ENCODE measurements around the gene IL4I1.

IL4I1 gene

DNA sequence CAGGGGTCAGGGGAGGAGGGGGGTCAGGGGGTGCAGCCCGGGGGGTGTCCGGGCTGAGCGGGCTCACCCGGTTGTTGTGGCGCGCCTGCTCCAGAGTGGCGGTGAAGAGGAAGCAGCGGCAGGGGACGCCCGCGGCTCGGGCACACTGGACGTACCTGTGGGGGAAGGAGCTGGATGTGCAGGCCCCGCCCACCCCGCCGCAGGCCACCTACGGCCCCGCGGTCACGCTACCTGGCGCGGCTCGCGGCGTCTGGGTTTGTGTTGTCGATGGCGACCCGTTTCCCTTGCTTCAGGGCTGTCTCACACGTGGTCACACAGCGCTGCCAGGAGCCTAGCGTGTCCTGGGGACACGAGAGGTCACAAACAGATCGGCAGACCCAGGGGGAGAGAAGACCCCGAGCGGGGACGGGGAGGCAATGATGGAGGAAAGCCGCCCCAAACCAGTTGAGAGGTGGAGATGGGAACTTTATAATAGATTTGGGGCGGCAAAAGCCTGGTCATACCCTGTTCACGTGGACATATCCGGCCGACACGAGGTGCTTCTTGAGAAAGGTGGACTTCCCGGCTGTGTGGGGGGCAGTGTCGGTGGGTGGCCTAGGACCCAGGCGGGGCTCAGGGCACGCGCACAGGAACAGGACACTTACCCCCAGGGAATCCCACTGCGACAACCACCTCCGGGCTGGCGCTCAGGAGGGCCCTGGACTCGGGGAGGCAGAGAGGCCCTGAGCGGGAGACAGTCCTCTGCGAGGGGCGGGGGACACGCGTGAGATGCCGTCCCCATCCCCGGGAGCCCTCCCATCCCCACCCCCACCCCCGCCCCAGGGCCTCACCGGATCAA is 34.9 kb downstream of the IL4I1 start:
- FAIRE-seq = no peak

- FAIRE-seq = no peak
These were observed 35.6 kb downstream of the IL4I1 start for GRCh38 chr19:49861107-49861506.

- no peak for FAIRE-seq
These were observed 36.2 kb downstream of the IL4I1 start for GRCh38 chr19:49860336-49861102.

- no peak for FAIRE-seq
These were observed 36.9 kb downstream of the IL4I1 start for GRCh38 chr19:49859682-49860335.

DNA sequence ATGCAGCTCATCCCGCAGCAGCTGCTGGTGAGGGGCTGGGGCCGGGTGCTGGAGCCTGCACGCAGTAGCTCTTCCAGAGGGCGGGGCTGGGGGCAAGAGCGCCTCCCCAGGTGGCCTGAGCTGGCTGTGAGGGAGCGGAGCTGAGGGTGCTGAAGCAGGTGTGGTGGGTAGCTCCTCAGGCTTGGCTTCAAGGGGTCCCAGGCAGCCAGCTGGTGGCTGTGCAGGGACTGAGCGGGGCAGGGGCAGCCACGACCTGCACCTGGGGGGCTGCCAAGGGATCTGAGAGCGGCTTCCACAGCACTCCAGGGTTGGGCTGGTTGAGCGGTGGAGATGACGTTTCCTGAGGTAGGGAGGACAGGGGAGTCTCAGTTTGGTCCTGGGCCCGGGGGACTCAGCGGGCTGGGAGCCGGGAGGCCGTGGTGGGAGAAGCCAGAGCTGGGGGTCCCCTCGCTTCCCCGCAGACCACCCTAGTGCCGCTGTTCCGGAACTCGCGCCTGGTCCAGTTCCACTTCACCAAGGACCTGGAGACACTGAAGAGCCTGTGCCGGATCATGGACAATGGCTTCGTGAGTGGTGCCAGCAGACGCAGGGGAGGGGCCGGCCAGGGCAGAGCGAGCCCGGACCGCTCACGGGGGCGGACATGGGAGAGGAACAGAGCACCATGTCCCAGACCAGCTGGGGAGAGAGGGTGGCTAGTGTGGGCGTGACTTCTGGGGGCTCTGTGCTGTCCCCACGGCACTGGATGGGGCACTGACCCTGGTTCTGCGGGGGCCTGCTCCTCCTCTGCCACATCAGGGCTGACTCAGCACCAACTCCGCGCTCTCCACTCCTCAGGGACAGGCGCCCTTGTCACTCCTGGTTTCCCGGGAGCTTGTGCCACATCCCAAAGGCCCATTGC is 38.4 kb downstream of the IL4I1 start:
- FAIRE-seq = no peak

GRCh38 chr19:49857838-49858087 is 38.9 kb downstream of the IL4I1 start:
- FAIRE-seq = no peak

- FAIRE-seq = no peak
These were observed 39.4 kb downstream of the IL4I1 start for GRCh38 chr19:49857061-49857837.

GRCh38 chr19:49856574-49857021 is 40.1 kb downstream of the IL4I1 start:
- no peak for FAIRE-seq

GRCh38 chr19:49855676-49856573 is 40.8 kb downstream of the IL4I1 start:
- no peak for FAIRE-seq

DNA sequence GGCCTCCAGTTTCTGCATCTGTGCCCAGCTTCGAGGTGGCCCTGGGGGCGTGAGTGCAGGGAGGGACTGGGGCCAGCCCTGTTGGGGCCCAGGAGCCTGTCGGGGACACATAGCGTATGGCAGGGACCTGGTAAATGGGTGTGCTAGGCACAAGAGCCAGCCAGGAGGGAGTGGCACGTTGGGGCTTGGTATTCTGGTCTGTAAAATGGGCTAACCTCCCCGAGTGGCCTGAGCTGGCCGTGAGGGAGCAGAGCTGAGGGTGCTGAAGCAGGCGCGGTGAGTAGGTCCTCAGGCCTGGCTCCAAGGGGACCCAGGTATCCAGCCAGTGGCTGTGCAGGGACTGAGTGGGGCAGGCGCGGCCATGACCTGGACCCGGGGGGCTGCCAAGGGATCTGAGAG is 41.4 kb downstream of the IL4I1 start:
- no peak for FAIRE-seq

DNA sequence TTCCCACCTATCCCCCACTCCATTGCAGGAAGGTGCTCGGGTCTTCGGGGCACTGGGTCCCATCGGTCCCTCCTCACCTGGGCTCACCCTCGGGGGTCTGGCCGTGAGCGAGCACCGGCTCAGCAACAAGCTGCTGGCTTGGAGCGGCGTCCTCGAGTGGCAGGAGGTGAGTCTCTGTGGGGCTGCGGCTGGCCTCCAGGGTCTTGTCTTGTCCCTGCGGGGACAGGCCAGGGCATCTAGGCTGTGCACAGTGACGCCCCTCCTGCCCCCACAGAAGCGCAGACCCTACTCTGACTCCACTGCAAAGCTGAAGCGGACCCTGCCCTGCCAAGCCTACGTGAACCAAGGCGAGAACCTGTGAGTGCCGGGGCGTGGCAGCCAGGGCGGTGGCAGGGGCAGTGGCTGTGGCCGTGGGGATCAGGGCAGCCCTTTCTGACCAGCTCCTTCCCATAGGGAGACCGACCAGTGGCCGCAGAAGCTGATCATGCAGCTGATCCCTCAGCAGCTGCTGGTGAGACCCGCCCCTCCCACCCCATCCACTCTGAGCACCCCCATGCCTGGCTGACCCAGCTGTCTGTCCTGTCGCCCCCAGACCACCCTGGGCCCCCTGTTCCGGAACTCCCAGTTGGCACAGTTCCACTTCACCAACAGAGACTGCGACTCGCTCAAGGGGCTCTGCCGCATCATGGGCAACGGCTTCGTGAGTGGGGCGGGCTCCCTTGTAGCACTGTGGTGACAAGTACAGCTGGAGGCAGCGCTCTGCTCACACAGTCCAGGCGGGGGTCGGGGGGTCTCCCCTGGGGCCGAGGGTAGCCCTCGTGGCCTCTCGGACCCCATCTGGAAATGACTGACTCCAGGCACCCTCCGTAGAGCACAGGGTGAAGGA is 42.1 kb downstream of the IL4I1 start:
- no peak for FAIRE-seq

DNA sequence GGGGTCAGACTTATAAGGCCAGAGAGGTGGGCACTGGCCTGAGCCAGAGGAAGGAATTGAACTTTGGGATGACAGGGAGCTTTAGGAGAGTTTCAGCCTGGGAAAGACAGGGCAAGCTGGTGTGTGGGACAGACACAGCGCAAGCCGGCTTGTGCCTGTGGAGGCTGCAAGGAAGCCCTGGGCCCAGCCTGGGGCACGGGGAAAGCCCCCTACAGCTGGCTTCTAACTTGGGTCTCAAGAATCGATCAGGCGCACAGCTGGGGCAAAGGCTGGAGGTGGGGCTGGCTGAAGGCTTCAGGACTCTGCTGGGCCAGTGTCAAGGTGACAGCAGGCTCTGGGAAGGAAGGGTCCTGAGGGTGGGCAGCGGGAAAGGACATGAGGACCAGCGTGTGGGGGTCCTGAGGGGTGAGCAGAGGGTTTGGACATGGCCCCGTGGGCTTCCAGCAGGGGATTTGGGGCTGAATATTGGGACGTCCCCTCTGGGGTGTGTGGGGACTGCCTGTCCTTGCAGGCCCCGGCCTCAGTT is 42.8 kb downstream of the IL4I1 start:
- FAIRE-seq = no peak

- no peak for FAIRE-seq
These were observed 44.0 kb downstream of the IL4I1 start for GRCh38 chr19:49852631-49853126.

- FAIRE-seq = no peak
These were observed 45.0 kb downstream of the IL4I1 start for GRCh38 chr19:49851456-49852259.

DNA sequence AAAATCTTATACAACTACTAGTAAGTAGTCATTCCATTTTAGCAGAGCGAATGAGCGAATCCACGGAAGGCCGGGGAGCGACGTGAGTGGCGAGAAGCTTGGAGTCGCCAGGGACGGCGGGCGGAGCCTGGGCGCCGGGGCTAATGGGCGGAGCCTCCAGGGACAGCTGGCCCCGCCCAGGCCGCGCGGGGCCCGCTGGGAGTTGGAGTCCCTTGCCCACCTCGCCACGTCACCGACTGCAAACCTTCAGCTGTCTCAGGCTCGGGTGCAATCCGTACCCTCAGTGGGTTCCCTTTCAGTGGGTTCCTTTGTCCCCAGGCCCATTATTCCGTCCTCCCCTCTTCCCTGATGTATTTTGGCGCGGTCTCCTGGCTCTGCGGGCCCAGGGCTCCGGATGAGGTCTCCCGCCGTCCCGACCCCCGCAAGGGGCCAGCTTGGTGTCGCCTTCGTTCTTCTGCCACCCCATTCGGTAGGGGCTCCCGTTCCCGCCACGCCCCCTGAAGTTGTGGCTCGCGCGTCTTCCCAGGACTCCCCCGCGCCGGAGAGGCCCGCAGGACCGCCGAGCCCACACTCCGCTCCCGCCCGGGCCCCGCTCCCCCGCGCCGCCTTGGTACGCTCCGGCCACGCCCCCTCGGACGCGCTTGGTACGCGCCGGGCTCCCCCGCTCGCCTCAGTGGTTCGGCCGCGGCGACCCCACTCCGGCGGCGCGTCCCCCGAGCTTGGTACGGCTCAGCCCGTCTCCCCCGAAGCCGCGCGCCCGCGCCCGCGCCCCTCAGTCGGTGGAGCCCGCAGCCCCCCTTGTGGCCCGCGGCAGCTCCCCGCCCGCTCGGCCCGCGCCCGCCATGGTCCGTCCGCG is 46.0 kb downstream of the IL4I1 start, which contains the start of gene PTOV1:
TSS of gene PTOV1 (plus strand) at position 673 of the 856 bp plus-strand sequence.
- no peak for FAIRE-seq

GRCh38 chr19:49850221-49850486 is 46.5 kb downstream of the IL4I1 start:
- no peak for FAIRE-seq

- FAIRE-seq = no peak
These were observed 47.1 kb downstream of the IL4I1 start for GRCh38 chr19:49849433-49850220.

Data from TTC549 (cell line).